ENCODE results near the gene UBA52.
"Not testable (repeated sequence)": the region's sequence is repeated elsewhere in the genome, so short reads cannot be mapped to it uniquely, and the experiment has no call there.

UBA52 gene

GRCh38 chr19:18571564-18572344 is at the start of gene UBA52:
UBA52 (plus strand) TSS chr19:18571857; CDS start chr19:18573301, 1,444 bp downstream.
- DNase-seq (ENCODE audit: low spot score), result peak; percentile 93

DNA sequence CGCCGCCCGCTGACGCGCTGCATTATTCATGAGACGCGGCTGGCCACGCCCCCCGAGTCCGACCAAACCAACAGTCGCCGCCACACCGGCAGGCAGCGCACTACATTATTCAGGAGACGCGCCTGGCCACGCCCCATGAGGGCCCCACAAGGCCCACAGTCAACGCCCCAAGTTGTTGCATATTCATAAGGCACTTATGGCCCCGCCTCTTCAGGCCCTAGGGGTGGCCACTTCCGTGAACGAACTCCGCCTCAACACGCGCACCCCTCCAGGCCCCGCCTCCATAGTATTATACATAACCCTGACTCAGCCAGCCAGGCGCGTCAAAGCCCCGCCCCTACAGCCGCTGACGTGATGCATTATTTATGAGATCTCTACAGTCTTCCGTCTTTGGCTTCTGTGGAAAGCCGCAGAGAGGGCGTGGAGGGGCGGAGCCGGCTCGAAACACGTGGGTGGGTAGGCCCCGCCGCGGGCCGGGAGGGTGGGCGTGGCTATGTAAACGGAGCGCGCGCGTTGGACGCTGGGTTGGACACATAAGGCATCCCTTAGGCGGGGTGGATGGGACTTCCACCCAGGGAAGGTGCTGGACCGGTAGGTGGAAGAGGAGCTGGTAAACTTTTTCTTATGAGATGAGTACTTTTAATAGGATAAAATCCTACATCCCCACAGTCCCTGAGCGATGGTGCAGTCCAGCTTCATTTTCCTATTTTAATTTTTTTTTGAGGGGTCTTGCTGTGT is 49.4 kb upstream of the UBA52 start:
- DNase-seq (ENCODE audit: low spot score), result peak; percentile 100

GRCh38 chr19:18522862-18523440 is 48.7 kb upstream of the UBA52 start:
- not testable (repeated sequence) for DNase-seq (ENCODE audit: low spot score)

DNA sequence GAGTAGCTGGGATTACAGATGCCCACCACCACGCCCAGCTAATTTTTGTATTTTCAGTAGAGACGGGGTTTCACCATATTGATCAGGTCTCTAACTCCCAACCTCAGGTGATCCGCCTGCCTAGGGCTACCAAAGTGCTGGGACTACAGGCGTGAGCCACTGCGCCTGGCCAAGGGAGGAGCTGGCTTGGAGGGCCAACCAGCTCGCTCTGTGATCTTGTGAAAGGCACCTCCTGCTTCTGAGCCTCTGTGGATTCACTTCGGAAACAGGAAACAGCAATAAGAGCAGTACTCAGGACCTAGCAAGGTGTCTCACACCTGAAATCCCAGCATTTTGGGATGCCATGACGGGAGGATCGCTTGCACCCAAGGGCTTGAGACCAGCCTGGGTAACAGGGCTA is 47.8 kb upstream of the UBA52 start:
- DNase-seq (ENCODE audit: low spot score), result no peak

GRCh38 chr19:18526316-18526715 is 45.3 kb upstream of the UBA52 start:
- no peak for DNase-seq (ENCODE audit: low spot score)

- DNase-seq (ENCODE audit: low spot score), result no peak
These were observed 41.9 kb upstream of the UBA52 start for GRCh38 chr19:18529782-18530181.

DNA sequence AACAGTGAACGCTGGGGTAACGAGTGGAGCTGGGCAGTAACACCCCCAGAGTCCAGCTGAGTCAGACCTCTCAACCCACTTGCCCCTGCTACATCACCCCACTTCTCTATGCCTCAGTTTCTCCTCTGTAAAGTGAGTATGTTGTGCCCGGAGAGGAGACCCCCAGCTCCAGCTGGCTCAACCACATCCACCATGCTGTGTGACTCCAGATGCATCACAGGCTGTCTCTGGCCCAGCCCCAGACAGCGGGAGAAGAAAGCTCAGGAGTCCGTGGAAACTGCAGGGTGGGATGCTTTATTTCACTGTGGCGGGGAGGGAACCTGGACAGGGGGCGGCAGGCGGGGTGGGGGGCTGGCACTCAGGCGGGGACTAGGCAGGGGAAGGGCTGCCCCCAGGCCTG is 40.2 kb upstream of the UBA52 start:
- no peak for DNase-seq (ENCODE audit: low spot score)

DNA sequence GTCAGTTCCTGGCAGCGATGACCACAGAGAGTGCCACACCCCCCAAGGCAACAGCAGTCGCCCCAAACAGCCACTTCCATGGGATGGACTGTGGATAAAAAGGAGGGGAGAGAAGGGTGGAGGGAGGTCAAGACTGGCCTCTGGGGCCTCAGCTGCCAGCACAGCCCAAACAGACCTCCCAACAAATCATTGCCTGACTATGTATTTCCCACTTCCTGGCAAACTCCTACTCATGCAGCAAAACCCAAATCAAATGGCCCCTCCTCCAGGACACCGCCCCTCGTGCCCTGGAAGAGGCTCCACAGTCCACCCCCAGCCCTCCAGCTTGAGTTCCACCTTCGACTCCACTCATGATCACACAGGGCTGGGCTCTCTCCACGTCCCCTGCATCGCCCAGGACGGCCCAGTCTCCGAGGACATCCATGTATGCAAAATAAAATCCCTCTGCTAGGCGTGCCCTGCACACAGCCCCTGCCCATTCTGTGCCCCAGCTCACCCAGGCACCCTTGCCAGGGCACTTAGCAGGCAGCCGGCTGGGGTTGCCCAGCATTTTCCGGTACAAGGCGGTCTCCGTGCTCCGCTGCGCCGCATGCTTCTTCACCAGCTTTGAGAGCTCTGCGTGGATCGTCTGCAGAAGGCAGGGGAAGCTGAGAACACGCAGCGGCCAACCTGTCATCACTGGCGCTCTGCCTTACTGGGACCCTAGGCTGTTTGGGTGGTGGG is 39.3 kb upstream of the UBA52 start:
- no peak for DNase-seq (ENCODE audit: low spot score)

- DNase-seq (ENCODE audit: low spot score), result no peak
These were observed 38.6 kb upstream of the UBA52 start for GRCh38 chr19:18533058-18533457.

DNA sequence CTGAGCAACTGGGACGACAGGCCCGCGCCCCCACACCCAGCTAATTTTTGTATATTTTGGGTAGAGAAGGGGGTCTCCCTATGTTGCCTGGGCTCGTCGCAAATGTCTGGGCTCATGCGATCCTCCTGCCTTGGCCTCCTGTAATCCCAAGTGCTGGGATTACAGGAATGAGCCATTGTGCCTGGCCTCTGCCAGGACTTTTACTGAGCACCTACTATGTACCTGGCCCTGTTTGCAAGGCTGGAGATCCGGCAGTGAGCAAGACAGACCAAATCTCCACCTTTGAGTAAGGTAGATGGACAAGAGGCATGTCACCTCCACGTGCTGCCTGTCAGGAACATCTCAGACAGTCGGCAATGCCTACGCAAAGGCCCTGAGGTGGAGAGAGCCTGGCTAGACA is 35.2 kb upstream of the UBA52 start:
- DNase-seq (ENCODE audit: low spot score), result no peak

DNA sequence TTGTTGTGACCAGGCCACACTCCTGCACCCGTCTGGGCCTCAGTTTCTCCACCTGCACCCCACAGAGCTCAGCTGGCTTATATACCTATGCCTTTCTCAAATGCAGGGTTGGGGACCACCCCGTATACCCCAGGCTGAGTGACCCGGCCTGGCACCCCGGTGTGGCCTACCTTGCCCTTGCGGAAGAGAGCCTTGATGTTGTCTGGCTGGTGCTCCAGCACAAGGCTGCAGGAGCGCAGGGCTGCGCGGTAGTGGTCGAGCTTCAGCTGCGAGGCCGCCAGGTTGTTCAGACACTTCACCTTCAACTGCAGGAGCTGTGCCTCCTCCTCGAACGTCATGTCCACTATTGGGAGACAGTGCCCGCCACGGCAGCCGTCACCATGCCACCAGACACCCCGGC is 34.2 kb upstream of the UBA52 start:
- no peak for DNase-seq (ENCODE audit: low spot score)

DNA sequence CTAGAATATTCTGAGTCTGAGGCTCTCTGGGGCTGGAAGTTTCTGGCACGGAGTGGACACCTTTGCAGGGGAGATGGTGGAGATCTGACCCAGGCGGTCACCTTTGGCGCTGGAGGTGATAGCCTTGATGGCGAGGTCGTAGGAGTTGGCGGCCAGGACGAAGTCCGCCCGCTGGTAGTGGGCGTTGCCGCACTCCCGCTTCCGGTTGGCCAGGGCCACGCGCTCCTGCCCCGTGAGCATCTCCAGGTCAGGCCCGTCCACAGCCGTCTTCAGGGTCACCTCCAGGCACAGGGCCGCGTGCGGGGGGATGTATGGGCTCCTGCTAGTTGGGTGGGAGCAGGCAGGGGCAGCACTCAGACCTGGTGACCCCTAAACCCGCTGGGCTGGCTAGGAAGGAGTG is 33.5 kb upstream of the UBA52 start:
- no peak for DNase-seq (ENCODE audit: low spot score)

DNA sequence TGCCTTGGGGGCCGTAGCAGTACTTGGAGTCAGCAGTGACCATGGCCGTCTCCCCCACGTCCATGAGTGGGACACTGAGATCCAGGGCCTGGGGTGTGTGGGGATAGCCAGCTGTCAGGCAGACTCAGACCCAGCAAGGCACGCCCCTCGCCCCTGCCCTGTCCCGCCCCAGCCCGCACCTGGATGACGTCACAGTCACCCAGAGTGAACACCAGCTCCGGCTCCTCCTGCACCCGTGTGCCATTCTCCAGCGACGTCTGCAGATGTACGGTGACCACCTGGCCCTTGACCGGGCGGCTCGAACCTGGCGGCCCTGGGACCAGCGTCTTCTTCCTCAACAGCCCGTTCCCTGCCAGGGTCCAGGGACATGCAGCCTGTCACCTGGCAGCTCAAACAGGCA is 32.3 kb upstream of the UBA52 start:
- DNase-seq (ENCODE audit: low spot score), result no peak

GRCh38 chr19:18540200-18540599 is 31.5 kb upstream of the UBA52 start:
- DNase-seq (ENCODE audit: low spot score), result not testable (repeated sequence)

GRCh38 chr19:18541258-18541991 is 30.2 kb upstream of the UBA52 start:
- no peak for DNase-seq (ENCODE audit: low spot score)

GRCh38 chr19:18541992-18542940 is 29.4 kb upstream of the UBA52 start:
- no peak for DNase-seq (ENCODE audit: low spot score)

DNA sequence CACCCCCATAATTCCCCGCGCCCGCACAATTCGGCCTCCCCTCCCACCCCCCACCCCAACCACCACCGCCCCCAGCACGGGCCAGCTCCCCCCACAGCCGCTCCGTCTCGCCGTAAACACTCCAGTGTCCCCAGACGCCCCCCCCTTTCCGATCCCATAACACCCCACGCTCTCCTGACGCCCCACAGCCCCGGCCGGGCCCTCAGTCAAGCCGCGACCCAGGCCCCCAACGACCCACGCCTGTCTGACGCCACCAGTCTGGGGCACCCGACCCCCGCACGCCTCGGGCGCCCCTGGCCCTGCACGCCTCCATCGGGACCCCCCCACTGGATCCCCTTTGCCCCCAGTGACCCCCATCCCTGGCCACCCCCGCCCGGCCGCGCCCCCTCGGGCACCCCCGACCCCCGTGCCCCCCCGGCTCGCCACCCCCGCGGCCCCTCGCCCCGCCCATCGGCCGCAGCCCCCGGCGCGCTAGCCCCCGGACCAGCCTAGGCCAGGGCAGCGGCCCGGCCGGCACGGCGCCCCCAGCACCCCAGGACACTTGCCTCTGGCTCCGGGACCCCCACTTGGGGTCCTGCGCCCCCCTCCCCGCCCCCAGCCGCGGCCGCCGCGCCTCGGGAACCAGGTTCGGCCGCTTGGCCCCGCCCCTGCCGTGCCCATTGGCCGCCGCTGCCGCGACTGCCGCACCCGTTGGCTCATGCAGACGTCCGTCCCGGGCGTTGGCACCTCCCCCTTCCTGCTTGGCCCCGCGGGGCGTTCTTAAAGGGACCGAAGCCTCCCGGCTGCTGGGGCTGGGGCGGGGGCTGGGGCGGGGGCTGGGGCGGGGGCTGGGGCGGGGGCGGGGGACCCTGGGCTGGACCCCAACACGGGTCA is 28.5 kb upstream of the UBA52 start, which contains the start of gene FKBP8:
Gene FKBP8 (minus strand): TSS at position 633 of the 873 bp plus-strand sequence. CDS start 1,603 bp downstream, outside the sequence.
- DNase-seq (ENCODE audit: low spot score), result peak; percentile 83

DNA sequence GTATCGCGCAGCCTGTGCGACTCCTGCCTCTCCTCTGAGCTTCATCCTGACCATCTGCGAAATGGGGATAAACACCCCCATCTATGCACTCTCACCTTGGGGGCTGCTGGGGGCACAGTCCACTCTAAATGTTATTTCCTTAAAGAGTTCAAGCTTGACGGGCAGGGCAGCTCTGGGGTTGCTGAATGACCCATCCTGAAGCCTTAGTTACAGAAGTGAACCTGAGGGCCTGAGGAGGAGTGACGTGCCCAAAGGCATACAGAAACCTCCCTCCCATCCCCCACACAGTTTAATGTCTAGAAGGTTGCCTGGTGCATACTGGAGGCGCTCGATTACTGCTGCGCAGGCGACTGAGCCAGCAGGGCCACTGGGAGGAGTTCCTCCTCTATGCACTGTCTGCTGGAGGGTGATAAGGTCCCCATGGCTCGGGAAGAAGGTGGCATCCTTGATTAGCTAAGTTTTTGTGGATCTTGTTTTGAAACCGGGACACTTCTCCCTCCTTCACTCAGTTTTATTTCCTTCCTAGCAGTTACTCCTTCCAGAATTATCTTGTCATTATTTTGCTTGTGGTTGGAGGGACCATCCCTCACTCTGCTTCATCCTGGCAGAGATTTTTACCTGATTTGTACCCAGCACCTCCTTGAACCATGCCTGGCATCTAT is 27.7 kb upstream of the UBA52 start:
- DNase-seq (ENCODE audit: low spot score), result peak; percentile 57

GRCh38 chr19:18551631-18552030 is 20.0 kb upstream of the UBA52 start:
- no peak for DNase-seq (ENCODE audit: low spot score)

Measured in pons (tissue), 1 donor.